ENCODE results near the gene FOXG1. TPM values are rescaled to one million over a fixed set of nuclear protein-coding genes. Genes with fewer than 3 reads are reported as not detected.

Gene FOXG1
- total RNA-seq, 1 donor from 2014 or later: not detected

GRCh38 chr14:28761438-28762291 is 4.9 kb upstream of the FOXG1 start:
- Histone ChIP-seq H3K4me3 (no peak overlapping the region), H3K27me3 (peaks cover 15% of the 10 kb centered on the region), H3K9me3 (no peaks in the 10 kb centered on the region), H3K27ac (no peak overlapping the region), H3K4me1 (peaks cover 19% of the 10 kb centered on the region), H3K36me3 (no peaks in the 10 kb centered on the region)
- TF ChIP-seq, protein P1, sequence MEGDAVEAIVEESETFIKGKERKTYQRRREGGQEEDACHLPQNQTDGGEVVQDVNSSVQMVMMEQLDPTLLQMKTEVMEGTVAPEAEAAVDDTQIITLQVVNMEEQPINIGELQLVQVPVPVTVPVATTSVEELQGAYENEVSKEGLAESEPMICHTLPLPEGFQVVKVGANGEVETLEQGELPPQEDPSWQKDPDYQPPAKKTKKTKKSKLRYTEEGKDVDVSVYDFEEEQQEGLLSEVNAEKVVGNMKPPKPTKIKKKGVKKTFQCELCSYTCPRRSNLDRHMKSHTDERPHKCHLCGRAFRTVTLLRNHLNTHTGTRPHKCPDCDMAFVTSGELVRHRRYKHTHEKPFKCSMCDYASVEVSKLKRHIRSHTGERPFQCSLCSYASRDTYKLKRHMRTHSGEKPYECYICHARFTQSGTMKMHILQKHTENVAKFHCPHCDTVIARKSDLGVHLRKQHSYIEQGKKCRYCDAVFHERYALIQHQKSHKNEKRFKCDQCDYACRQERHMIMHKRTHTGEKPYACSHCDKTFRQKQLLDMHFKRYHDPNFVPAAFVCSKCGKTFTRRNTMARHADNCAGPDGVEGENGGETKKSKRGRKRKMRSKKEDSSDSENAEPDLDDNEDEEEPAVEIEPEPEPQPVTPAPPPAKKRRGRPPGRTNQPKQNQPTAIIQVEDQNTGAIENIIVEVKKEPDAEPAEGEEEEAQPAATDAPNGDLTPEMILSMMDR (IDR thresholded peaks at IDR 0.05): no peak
- TF ChIP-seq POLR2A (IDR thresholded peaks at IDR 0.05): no peak
- no peak for TF ChIP-seq POLR2AphosphoS5 (IDR thresholded peaks at IDR 0.05; ENCODE audit: insufficient read depth in 1 of 2, low read depth in 1 of 2)
- no peak for DNase-seq (ENCODE audit: extremely low spot score in 2 of 2)
- intact Hi-C loops (cut with DNase I): no loop called here

- peaks cover 19% of the 10 kb centered on the region for H3K4me1 ChIP-seq
- H3K27ac ChIP-seq: no peak overlapping the region
- H3K27me3 ChIP-seq: peaks cover 13% of the 10 kb centered on the region
- intact Hi-C loops (cut with DNase I): no loop called here
- no peak for DNase-seq (ENCODE audit: extremely low spot score in 2 of 2)
- TF ChIP-seq POLR2A (IDR thresholded peaks at IDR 0.05) (no peak), POLR2AphosphoS5 (IDR thresholded peaks at IDR 0.05; ENCODE audit: insufficient read depth in 1 of 2, low read depth in 1 of 2) (no peak)
- TF ChIP-seq, protein P1 (IDR thresholded peaks at IDR 0.05): no peak
- no peak overlapping the region for H3K4me3 ChIP-seq
- no peaks in the 10 kb centered on the region for H3K36me3 ChIP-seq
- no peaks in the 10 kb centered on the region for H3K9me3 ChIP-seq
These were observed 4.2 kb upstream of the FOXG1 start for GRCh38 chr14:28762303-28762954.

GRCh38 chr14:28762955-28763326 is 3.6 kb upstream of the FOXG1 start:
- intact Hi-C loops (cut with DNase I): no loop called here
- Histone ChIP-seq H3K4me1 (peaks cover 19% of the 10 kb centered on the region), H3K36me3 (no peaks in the 10 kb centered on the region), H3K9me3 (no peaks in the 10 kb centered on the region), H3K27ac (no peak overlapping the region), H3K27me3 (peaks cover 13% of the 10 kb centered on the region), H3K4me3 (no peak overlapping the region)
- no peak for TF ChIP-seq POLR2AphosphoS5 (IDR thresholded peaks at IDR 0.05; ENCODE audit: insufficient read depth in 1 of 2, low read depth in 1 of 2)
- TF ChIP-seq, protein P1 (IDR thresholded peaks at IDR 0.05): no peak
- no peak for TF ChIP-seq POLR2A (IDR thresholded peaks at IDR 0.05)
- no peak for DNase-seq (ENCODE audit: extremely low spot score in 2 of 2)

- intact Hi-C loops (cut with DNase I): no loop called here
- Histone ChIP-seq H3K9me3 (no peaks in the 10 kb centered on the region), H3K4me1 (peaks cover 19% of the 10 kb centered on the region), H3K27me3 (peaks cover 22% of the 10 kb centered on the region), H3K4me3 (no peak overlapping the region), H3K27ac (no peak overlapping the region), H3K36me3 (no peaks in the 10 kb centered on the region)
- TF ChIP-seq, protein P1 (IDR thresholded peaks at IDR 0.05): no peak
- no peak for DNase-seq (ENCODE audit: extremely low spot score in 2 of 2)
These were observed 2.8 kb upstream of the FOXG1 start for GRCh38 chr14:28763751-28764256.

Measured in vagina (tissue), 2 donors.